Liver (tissue), 9 donors: ENCODE measurements around the gene SLC6A7. TPM values are rescaled to one million over a fixed set of nuclear protein-coding genes. Genes with fewer than 3 reads are reported as not detected.

Experiments
- DNase-seq: peaks from one replicate; pipeline ENCODE4 v3.0.0-alpha.2; 2017; ENCODE audit warnings: low spot score
- H3K27ac ChIP-seq, 2 donors: one replicate each; pipeline ENCODE4 v1.7.0; 2013; ENCODE audit warnings: inconsistent platforms in 2 of 2, low read length in 2 of 2, control low read depth in 1 of 2, low read depth in 1 of 2, mild to moderate bottlenecking in 1 of 2
- H3K27me3 ChIP-seq, 4 donors: one replicate each; pipeline versions ENCODE4 v1.6.1 to v1.7.0; 2013; ENCODE audit warnings: low read length in 3 of 4, inconsistent platforms in 1 of 4, mild to moderate bottlenecking in 1 of 4, moderate library complexity in 1 of 4; ENCODE audit not compliant: control insufficient read depth in 4 of 4, insufficient read depth in 4 of 4
- H3K36me3 ChIP-seq, 4 donors: one replicate each; pipeline versions ENCODE4 v1.6.1 to v1.7.0; 2013; ENCODE audit warnings: low read length in 3 of 4, mild to moderate bottlenecking in 3 of 4, low read depth in 1 of 4, moderate library complexity in 1 of 4; ENCODE audit not compliant: control insufficient read depth in 4 of 4, insufficient read depth in 3 of 4
- H3K4me1 ChIP-seq, 4 donors: one replicate each; pipeline versions ENCODE4 v1.6.1 to v1.7.0; 2013; ENCODE audit warnings: low read length in 3 of 4, mild to moderate bottlenecking in 3 of 4, moderate library complexity in 1 of 4; ENCODE audit not compliant: control insufficient read depth in 4 of 4, insufficient read depth in 4 of 4
- H3K4me3 ChIP-seq, 3 donors: one replicate each; pipeline versions ENCODE4 v1.6.1 to v1.7.0; 2013; ENCODE audit warnings: low read length in 3 of 3, control low read depth in 1 of 3, low read depth in 1 of 3, mild to moderate bottlenecking in 1 of 3
- H3K9ac ChIP-seq, 2 donors: one replicate each; pipeline ENCODE4 v1.7.0; 2013; ENCODE audit warnings: low read length in 2 of 2, mild to moderate bottlenecking in 2 of 2, moderate library complexity in 2 of 2, control low read depth in 1 of 2, low read depth in 1 of 2
- H3K9me3 ChIP-seq, 4 donors: one replicate each; pipeline versions ENCODE4 v1.6.1 to v1.7.0; 2013; ENCODE audit warnings: low read length in 3 of 4; ENCODE audit not compliant: control insufficient read depth in 4 of 4
- ATF3 ChIP-seq: IDR thresholded peaks from 2 replicates; pipeline ENCODE4 v1.6.1; 2016; ENCODE audit warnings: antibody characterized with exemption
- CTCF ChIP-seq: fragments of 150-350 bp; IDR thresholded peaks from 2 replicates; pipeline ENCODE4 v1.5.1; 2017; ENCODE audit warnings: improper control_type of control experiment, low read depth, low read length; ENCODE audit not compliant: missing input control
- EGR1 ChIP-seq, 2 donors: IDR thresholded peaks; 2 replicates each; pipeline ENCODE4 v1.6.1; 2016 to 2018; ENCODE audit warnings: antibody characterized with exemption in 2 of 2, low read depth in 2 of 2
- FOXA2 ChIP-seq: IDR thresholded peaks from 2 replicates; pipeline ENCODE4 v1.6.1; 2016; ENCODE audit warnings: antibody characterized with exemption
- GABPA ChIP-seq, 2 donors: IDR thresholded peaks in 1 of 2; conservative IDR thresholded peaks in 1 of 2; 2 replicates each; pipeline ENCODE4 v1.6.1; 2016; ENCODE audit warnings: antibody characterized with exemption in 2 of 2, mild to moderate bottlenecking in 1 of 2, moderate library complexity in 1 of 2
- HNF4A ChIP-seq, 2 donors: conservative IDR thresholded peaks; 2 replicates each; pipeline ENCODE4 v1.6.1; 2016; ENCODE audit warnings: antibody characterized with exemption in 2 of 2, mild to moderate bottlenecking in 2 of 2
- HNF4G ChIP-seq: IDR thresholded peaks from 2 replicates; pipeline ENCODE4 v1.6.1; 2016; ENCODE audit warnings: antibody characterized with exemption
- MAX ChIP-seq: IDR thresholded peaks from 2 replicates; pipeline ENCODE4 v1.6.1; 2016; ENCODE audit warnings: antibody characterized with exemption
- NR2F2 ChIP-seq: IDR thresholded peaks from 2 replicates; pipeline ENCODE4 v1.6.1; 2016; ENCODE audit warnings: antibody characterized with exemption
- RAD21 ChIP-seq, 2 donors: IDR thresholded peaks; 2 replicates each; pipeline ENCODE4 v1.6.1; 2016; ENCODE audit warnings: antibody characterized with exemption in 2 of 2, mild to moderate bottlenecking in 2 of 2
- REST ChIP-seq: IDR thresholded peaks from 2 replicates; pipeline ENCODE4 v1.6.1; 2016; ENCODE audit warnings: antibody characterized with exemption, mild to moderate bottlenecking
- RXRA ChIP-seq, 2 donors: IDR thresholded peaks; 2 replicates each; pipeline ENCODE4 v1.6.1; 2017 to 2018; ENCODE audit warnings: antibody characterized with exemption in 2 of 2, mild to moderate bottlenecking in 1 of 2
- SP1 ChIP-seq: IDR thresholded peaks from 2 replicates; pipeline ENCODE4 v1.6.1; 2018; ENCODE audit warnings: antibody characterized with exemption, mild to moderate bottlenecking
- YY1 ChIP-seq: IDR thresholded peaks from 2 replicates; pipeline ENCODE4 v1.6.1; 2016; ENCODE audit warnings: antibody characterized with exemption, mild to moderate bottlenecking
- ZBTB33 ChIP-seq: IDR thresholded peaks from 2 replicates; pipeline ENCODE4 v1.6.1; 2016; ENCODE audit warnings: antibody characterized with exemption
- WGBS: extraction: QIAGEN DNeasy Blood & Tissue Kit; methylation state at CpG from one replicate; pipeline ENCODE4 v1.1.7; 2013; 5-methylcytosine and 5-hydroxymethylcytosine counted together
- polyA plus RNA-seq, 2 donors: library from polyadenylated mRNA; stranded (reverse) in 1 of 2; unstranded in 1 of 2; fragments of 200-250 nt in 1 of 2; fragments of >200 nt in 1 of 2; fragmentation: Nextera tagmentation in 1 of 2; extraction: Ambion mirVana in 1 of 2; gene quantifications; one replicate each; pipeline versions ENCODE4 v1.2.1 to v1.2.3, GENCODE V29; 2013 to 2015
- total RNA-seq, 2 donors: library from RNA; depleted of rRNA; stranded (reverse); fragments of >200 nt; gene quantifications; one replicate each; pipeline ENCODE4 v1.2.3, GENCODE V29; 2014
- donor health status: healthy.
- donor health status: healthy.
- donor health status: healthy.
- donor health status: healthy.
- donor health status: healthy.

Gene SLC6A7
- total and polyA plus RNA-seq, 4 donors, result not detected

- TF ChIP-seq CTCF, result no peak
- DNase-seq, result no peak
- Histone ChIP-seq H3K4me1 (no peaks in the 10 kb centered on the region), H3K27ac (no peak overlapping the region), H3K9me3 (no peaks in the 10 kb centered on the region), H3K9ac (no peak overlapping the region), H3K27me3 (peaks cover 0 to 4% (median 0%) of the 10 kb centered on the region in 4 donors), H3K4me3 (no peak overlapping the region), H3K36me3 (no peaks in the 10 kb centered on the region)
- 81% methylated on average over 14 of the region's 14 CpGs for WGBS
These were observed 22.0 kb upstream of the SLC6A7 start for GRCh38 chr5:150167908-150168307.

GRCh38 chr5:150168864-150169263, 21.0 kb upstream of the SLC6A7 start:
- H3K4me1 ChIP-seq, result no peaks in the 10 kb centered on the region
- H3K4me3 ChIP-seq, result no peak overlapping the region
- no peak overlapping the region for H3K9ac ChIP-seq
- H3K27me3 ChIP-seq, result peaks cover 0 to 2% (median 0%) of the 10 kb centered on the region in 4 donors
- H3K27ac ChIP-seq, result no peak overlapping the region
- DNase-seq, result no peak
- H3K9me3 ChIP-seq, result no peaks in the 10 kb centered on the region
- H3K36me3 ChIP-seq, result no peaks in the 10 kb centered on the region
- WGBS, result 56% methylated on average over 3 of the region's 3 CpGs
- no peak for TF ChIP-seq HNF4A (conservative IDR thresholded peaks at IDR 0.05)
- no peak for TF ChIP-seq REST
- no peak for TF ChIP-seq FOXA2
- TF ChIP-seq YY1, result no peak
- TF ChIP-seq CTCF, result no peak
- no peak for TF ChIP-seq EGR1 (IDR thresholded peaks at IDR 0.05; ENCODE audit: low read depth in 2 of 2)
- no peak for TF ChIP-seq ATF3
- TF ChIP-seq ZBTB33, result no peak
- no peak for TF ChIP-seq SP1
- no peak for TF ChIP-seq RXRA (IDR thresholded peaks at IDR 0.05)
- no peak for TF ChIP-seq RAD21 (IDR thresholded peaks at IDR 0.05)
- TF ChIP-seq HNF4G, result no peak
- TF ChIP-seq GABPA (IDR thresholded peaks at IDR 0.05 in 1 of 2, conservative IDR thresholded peaks at IDR 0.05 in 1 of 2), result no peak
- no peak for TF ChIP-seq NR2F2
- no peak for TF ChIP-seq MAX
